GM18505 (cell line): ENCODE measurements around the gene FYN.
"Not testable (repeated sequence)": the region's sequence is repeated elsewhere in the genome, so short reads cannot be mapped to it uniquely, and the experiment has no call there.

Experiments
- ATAC-seq: cut with Tn5 transposase; IDR thresholded peaks from one replicate; pipeline ENCODE4 v1.9.1; 2021; ENCODE audit not compliant: unreplicated experiment
- POLR2A ChIP-seq: IDR thresholded peaks from 4 replicates; pipeline ENCODE4 v1.6.1; 2011; ENCODE audit warnings: borderline replicate concordance; ENCODE audit not compliant: insufficient read depth, insufficient read length; ENCODE audit errors: extremely low read depth

Gene FYN

GRCh38 chr6:111795558-111795957 is 77.7 kb downstream of the FYN start:
- no peak for ATAC-seq

DNA sequence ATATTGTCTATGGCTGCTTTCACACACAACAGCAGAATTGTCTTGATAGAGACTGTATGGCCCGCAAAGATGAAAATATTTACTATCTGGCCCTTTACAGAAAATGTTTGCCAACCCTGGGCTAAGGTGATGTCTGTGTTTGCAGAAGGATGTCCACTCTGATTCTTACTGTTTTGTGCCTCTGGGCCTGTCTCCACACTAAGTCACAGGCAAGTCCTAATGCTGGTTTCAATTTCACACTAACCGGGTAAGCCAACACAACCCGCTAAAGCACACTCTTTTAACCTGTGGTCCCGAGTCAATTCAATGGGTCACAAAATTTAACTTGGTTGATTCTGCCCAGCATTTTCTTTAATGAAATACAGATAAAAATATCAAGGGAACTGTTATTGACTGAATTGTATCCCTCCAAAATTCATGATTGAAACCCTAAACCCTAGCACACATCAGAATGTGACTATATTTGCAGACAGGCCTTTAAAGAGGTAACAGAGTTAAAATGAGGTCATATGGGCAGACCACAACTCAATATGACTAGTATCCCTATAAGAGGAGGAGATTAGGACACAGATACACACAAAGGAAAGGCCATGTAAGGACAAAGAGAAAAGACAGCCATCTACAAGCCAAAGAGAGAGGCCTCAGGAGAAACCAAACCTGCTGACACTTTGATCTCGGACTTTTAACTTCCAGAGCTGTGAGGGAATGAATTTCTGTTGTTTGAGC is 78.4 kb downstream of the FYN start:
- ATAC-seq, result no peak
- no peak for TF ChIP-seq POLR2A

More at GRCh38 chr6:111795558-111795957, 77.7 kb downstream of the FYN start:
- no peak for TF ChIP-seq POLR2A

- no peak for TF ChIP-seq POLR2A
- ATAC-seq, result no peak
Measured at GRCh38 chr6:111794300-111794699, 79.0 kb downstream of the FYN start.

DNA sequence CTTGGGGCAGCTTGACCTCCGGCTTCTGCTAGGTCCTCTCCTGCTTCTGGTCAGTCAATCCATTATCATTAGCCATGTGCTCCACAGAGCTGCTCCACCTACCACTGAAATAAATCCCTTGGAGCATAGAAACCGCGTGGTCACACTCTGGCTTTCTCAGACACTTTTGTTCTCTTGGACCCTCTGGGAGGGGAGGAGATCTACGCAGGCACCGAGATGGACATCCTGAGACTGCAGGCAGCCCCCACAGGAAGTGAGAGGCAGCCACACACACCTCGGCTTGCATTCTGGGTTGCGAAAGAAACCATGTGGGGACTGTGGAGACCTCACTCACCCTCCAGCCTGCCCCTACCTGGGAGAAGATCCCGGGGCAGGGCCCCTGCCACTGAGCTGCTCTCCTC is 79.5 kb downstream of the FYN start:
- ATAC-seq, result no peak
- TF ChIP-seq POLR2A, result no peak

DNA sequence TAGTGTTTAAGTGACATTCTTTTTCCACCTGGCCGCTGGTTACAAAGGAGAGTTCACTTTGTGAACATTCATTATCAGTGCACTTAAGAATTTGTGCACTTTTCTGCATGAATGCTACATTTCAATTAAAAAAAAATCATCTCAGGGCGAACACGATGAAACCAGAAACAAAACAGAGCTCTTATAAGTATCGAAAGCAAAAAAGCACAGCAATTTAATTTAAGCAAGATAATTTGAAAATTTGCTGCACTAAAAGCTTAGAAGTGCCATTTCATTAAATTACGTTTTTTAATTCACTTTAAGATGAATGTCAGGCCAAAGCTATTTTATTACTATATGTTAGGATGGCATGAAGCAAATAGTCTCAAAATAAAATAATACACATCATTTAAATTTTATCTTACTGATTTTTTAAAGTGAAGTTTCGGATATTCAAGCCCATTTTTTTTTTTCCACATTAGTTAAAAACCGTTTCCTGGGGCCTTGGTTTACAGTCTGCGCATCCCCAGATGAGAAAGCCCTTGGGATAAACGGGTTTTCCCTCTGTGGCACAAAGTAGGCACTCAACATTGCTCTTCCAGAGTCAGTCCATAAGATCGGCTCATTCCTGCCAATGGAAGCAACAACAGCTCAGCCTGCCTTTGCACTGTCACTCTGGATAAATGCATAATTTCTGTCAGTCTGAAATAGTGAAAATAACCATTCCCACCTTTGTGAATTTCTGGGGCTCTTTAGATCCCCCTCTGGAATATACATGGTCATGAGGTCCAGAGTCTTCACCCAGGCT is 80.1 kb downstream of the FYN start:
- no peak for TF ChIP-seq POLR2A

DNA sequence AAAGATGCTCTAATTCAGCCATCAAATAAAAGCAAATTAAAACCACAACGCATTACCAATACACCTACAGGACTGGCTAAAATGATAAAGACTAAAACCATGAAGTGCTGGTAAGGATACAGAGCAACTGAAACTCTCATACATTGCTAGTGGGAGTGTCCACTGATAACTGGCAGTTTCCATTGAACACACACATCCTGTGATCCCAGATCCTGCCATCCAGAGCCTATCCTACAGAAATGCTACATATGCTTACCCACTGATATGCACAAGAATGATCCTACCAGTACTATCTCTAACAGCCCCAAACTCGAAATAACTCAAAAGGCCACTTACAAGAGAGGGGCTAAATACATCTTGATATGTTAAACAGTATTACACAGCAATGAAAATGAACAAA is 81.0 kb downstream of the FYN start:
- no peak for ATAC-seq
- no peak for TF ChIP-seq POLR2A

More for the DNA sequence above, 80.1 kb downstream of the FYN start:
- ATAC-seq, result no peak

GRCh38 chr6:111791415-111791814 is 81.8 kb downstream of the FYN start:
- no peak for ATAC-seq
- no peak for TF ChIP-seq POLR2A

- TF ChIP-seq POLR2A, result no peak
Measured at GRCh38 chr6:111789598-111789997, 83.7 kb downstream of the FYN start.

GRCh38 chr6:111788379-111789276 is 84.6 kb downstream of the FYN start:
- no peak for ATAC-seq
- TF ChIP-seq POLR2A, result no peak

More at GRCh38 chr6:111789598-111789997, 83.7 kb downstream of the FYN start:
- ATAC-seq, result no peak

- not testable (repeated sequence) for ATAC-seq
Measured at GRCh38 chr6:111786151-111786550, 87.1 kb downstream of the FYN start.

GRCh38 chr6:111784433-111784832 is 88.8 kb downstream of the FYN start:
- ATAC-seq, result no peak

DNA sequence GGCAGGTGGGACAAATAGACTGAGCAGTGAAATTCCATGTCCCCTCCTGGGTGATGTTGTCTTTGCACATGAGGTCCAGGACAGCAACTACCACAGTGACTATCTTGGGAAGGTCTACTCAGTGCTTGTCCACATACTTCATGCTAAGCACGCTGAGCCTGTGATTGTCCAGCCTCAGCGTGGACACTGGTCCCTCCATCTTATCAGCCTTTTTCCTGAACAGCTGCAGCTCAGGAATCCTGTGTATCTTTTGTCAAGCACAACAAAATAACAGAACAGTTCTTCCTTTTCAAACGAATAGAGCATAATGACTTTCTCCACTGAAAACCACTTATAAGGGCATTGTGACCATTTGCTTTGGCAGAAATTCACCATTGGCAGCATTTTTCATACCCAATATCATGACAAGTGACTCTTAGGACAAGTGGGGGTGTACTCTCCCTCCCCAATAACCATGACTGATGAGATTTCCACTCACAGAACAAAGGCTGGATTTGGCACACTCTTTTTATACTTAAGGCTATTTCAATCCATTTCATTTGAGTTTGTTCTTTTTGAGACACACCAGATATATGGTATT is 90.3 kb downstream of the FYN start:
- TF ChIP-seq POLR2A, result no peak
- ATAC-seq, result no peak

More at GRCh38 chr6:111784433-111784832, 88.8 kb downstream of the FYN start:
- TF ChIP-seq POLR2A, result no peak

GRCh38 chr6:111782192-111782809 is 91.0 kb downstream of the FYN start:
- no peak for TF ChIP-seq POLR2A
- ATAC-seq, result no peak

DNA sequence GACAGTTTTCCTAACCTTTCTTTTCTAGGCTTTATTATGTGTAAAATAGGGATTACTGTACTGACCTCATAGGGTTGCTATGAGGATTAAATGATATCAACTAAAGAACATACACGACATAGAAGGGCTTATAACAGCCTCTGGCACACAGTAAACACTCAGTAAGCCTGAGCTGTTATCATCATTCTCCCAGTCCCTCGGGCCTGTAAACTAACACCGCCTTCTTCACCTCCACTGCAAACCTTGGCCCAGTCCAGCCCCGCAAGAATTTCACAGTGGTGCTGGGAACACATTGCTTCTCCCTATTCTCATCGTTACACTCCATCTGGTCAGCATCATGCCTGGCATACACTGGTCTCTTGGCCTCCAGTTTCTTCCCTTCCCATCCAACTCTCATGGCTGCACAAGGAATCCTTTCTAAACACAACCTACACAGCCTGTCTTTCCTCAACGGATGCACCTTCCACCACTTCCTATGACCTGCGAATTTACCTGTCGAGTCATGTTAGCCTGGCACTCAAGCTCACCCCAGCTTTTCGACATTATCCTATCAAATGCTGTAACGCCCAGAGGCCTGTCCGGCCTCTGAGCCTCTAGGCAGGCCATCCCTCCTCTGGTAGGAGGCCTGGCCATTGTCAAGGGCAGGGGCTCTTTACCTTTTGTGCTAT is 92.1 kb downstream of the FYN start:
- no peak for TF ChIP-seq POLR2A

More for the DNA sequence above, 92.1 kb downstream of the FYN start:
- no peak for ATAC-seq
